ENCODE results near the gene SYTL4.
"Not testable (repeated sequence)": the region's sequence is repeated elsewhere in the genome, so short reads cannot be mapped to it uniquely, and the experiment has no call there.

Gene SYTL4

GRCh38 chrX:100731441-100732281 lies at the start of gene SYTL4:
TSS of gene SYTL4 (minus strand) at chrX:100732121. CDS start at chrX:100702037, 30,084 bp downstream.
- no peak for DNase-seq

GRCh38 chrX:100769439-100769838 lies 37.5 kb upstream of the SYTL4 start:
- DNase-seq = not testable (repeated sequence)

- peak; percentile 92 for DNase-seq
Measured at GRCh38 chrX:100768679-100769338, 36.9 kb upstream of the SYTL4 start.

GRCh38 chrX:100750883-100751282 lies 19.0 kb upstream of the SYTL4 start:
- DNase-seq = no peak

GRCh38 chrX:100748108-100748507 lies 16.2 kb upstream of the SYTL4 start:
- DNase-seq = no peak

- DNase-seq = no peak
Measured at GRCh38 chrX:100747703-100748102, 15.8 kb upstream of the SYTL4 start.

GRCh38 chrX:100747090-100747489 lies 15.2 kb upstream of the SYTL4 start:
- no peak for DNase-seq

- DNase-seq = no peak
Measured at GRCh38 chrX:100745806-100746537, 14.1 kb upstream of the SYTL4 start.

GRCh38 chrX:100745205-100745604 lies 13.3 kb upstream of the SYTL4 start:
- no peak for DNase-seq

GRCh38 chrX:100743009-100743607 lies 11.2 kb upstream of the SYTL4 start:
- DNase-seq = no peak

- not testable (repeated sequence) for DNase-seq
Measured at GRCh38 chrX:100724006-100724405, 7.9 kb downstream of the SYTL4 start.

GRCh38 chrX:100721328-100721727 lies 10.6 kb downstream of the SYTL4 start:
- no peak for DNase-seq

- no peak for DNase-seq
Measured at GRCh38 chrX:100720301-100720700, 11.6 kb downstream of the SYTL4 start.

GRCh38 chrX:100719139-100719538 lies 12.8 kb downstream of the SYTL4 start:
- no peak for DNase-seq

- DNase-seq = no peak
Measured at GRCh38 chrX:100717363-100717762, 14.6 kb downstream of the SYTL4 start.

- DNase-seq = no peak
Measured at GRCh38 chrX:100710816-100711215, 21.1 kb downstream of the SYTL4 start.

- DNase-seq = no peak
Measured at GRCh38 chrX:100704581-100705203, 27.2 kb downstream of the SYTL4 start.

- DNase-seq = no peak
Measured at GRCh38 chrX:100700809-100701208, 31.1 kb downstream of the SYTL4 start.

- DNase-seq = no peak
Measured at GRCh38 chrX:100698551-100698950, 33.4 kb downstream of the SYTL4 start.

- no peak for DNase-seq
Measured at GRCh38 chrX:100696699-100697351, 35.1 kb downstream of the SYTL4 start.

- no peak for DNase-seq
Measured at GRCh38 chrX:100695991-100696390, 35.9 kb downstream of the SYTL4 start.

- no peak for DNase-seq
Measured at GRCh38 chrX:100695302-100695701, 36.6 kb downstream of the SYTL4 start.
